ENCODE data around the gene ATG9B. TPM values are rescaled to one million over a fixed set of nuclear protein-coding genes. Genes with fewer than 3 reads are reported as not detected.

The ATG9B gene
- total and polyA plus RNA-seq, 9 of the 15 experiments (the other 6 are each of a cell fraction or from before 2014, with no cell fraction given), result 0.29 to 8.0 (median 2.1) TPM

GRCh38 chr7:151064993-151065392 is 40.7 kb upstream of the ATG9B start:
- TF ChIP-seq POLR2G (IDR thresholded peaks at IDR 0.05; ENCODE audit: low read depth, low read length) (0 out of 2 replicates have a peak, but pooled peaks have one; percentile 0), HEY1 (CRISPR knock-in tag; IDR thresholded peaks at IDR 0.05; ENCODE audit: borderline replicate concordance) (no peak)
- no TSS peak for BruUV-seq (replicated peaks)
- peaks cover 56% of the 10 kb centered on the region for H3K79me2 ChIP-seq (ENCODE audit: control insufficient read depth, insufficient read depth, low read length)

GRCh38 chr7:151064454-151064853 is 40.2 kb upstream of the ATG9B start:
- ATAC-seq (no peak), DNase-seq (ENCODE audit: extremely low read depth in 1 of 4, low spot score in 3 of 4) (no peak), FAIRE-seq (no peak)
- Histone ChIP-seq H3K27me3 (ENCODE audit: control insufficient read depth in 2 of 2, insufficient read depth in 2 of 2, low read length in 2 of 2) (no peaks in the 10 kb centered on the region), H3K4me3 (no peak overlapping the region), H2AFZ (ENCODE audit: low read depth, low read length) (no peak overlapping the region), H3K36me3 (ENCODE audit: control insufficient read depth, insufficient read depth, low read length) (peaks cover 71% of the 10 kb centered on the region), H3K4me1 (replicated peaks in 1 of 2; ENCODE audit: control insufficient read depth in 2 of 2, insufficient read depth in 2 of 2, low read length in 2 of 2) (peaks cover 32 to 68% of the 10 kb centered on the region in 2 experiments), H4K20me1 (replicated peaks; ENCODE audit: control insufficient read depth, insufficient read depth, low read length) (peaks cover 10% of the 10 kb centered on the region), H3K27ac (ENCODE audit: extremely low read depth, low read depth, low read length) (no peak overlapping the region), H3K9me3 (replicated peaks; ENCODE audit: control insufficient read depth, insufficient read depth, low read depth, low read length) (no peaks in the 10 kb centered on the region), H3K79me2 (ENCODE audit: control insufficient read depth, insufficient read depth, low read length) (peaks cover 61% of the 10 kb centered on the region), H3K4me2 (ENCODE audit: insufficient read depth, low read length) (no peak overlapping the region), H3K9me1 (ENCODE audit: control insufficient read depth, insufficient read depth, low read length) (no peaks in the 10 kb centered on the region), H3K9ac (ENCODE audit: insufficient read depth in 1 of 2, low read depth in 2 of 2, low read length in 2 of 2) (0 out of 4 replicates have a peak overlapping the region, but pooled peaks of 1 of the 2 experiments have one; percentile 31)
- WGBS (ENCODE audit: insufficient coverage, low coverage, missing lambda C conversion rate), result 94% methylated on average over 16 of the region's 18 CpGs
- BruUV-seq (replicated peaks), result no TSS peak
- intact Hi-C loops (cut with micrococcal nuclease) (no loop called here), in situ Hi-C loops (cut with MboI) (no loop called here)
- ChIA-PET CTCF (ENCODE audit: low intra/inter-chr PET ratio) (no interaction called here), POLR2A (interaction anchor here (0.7 to 5.0 kb wide), 4 partner anchors 11 to 454 kb away, joined by 3 to 24 read pairs (median 8); partner anchors contain the start of genes FASTK and TMUB1)
- TF ChIP-seq NR2F6 (CRISPR knock-in tag; IDR thresholded peaks at IDR 0.05), result no peak
- no peak for TF ChIP-seq LARP7 (IDR thresholded peaks at IDR 0.05)
- TF ChIP-seq ZNF263 (CRISPR knock-in tag; IDR thresholded peaks at IDR 0.05; ENCODE audit: borderline replicate concordance), result peak; percentile 72
- 0 out of 2 replicates have a peak, but pooled peaks have one; percentile 28 for TF ChIP-seq POLR2G (IDR thresholded peaks at IDR 0.05; ENCODE audit: low read depth, low read length)
- no peak for TF ChIP-seq KLF16 (IDR thresholded peaks at IDR 0.05)
- TF ChIP-seq, protein P1, sequence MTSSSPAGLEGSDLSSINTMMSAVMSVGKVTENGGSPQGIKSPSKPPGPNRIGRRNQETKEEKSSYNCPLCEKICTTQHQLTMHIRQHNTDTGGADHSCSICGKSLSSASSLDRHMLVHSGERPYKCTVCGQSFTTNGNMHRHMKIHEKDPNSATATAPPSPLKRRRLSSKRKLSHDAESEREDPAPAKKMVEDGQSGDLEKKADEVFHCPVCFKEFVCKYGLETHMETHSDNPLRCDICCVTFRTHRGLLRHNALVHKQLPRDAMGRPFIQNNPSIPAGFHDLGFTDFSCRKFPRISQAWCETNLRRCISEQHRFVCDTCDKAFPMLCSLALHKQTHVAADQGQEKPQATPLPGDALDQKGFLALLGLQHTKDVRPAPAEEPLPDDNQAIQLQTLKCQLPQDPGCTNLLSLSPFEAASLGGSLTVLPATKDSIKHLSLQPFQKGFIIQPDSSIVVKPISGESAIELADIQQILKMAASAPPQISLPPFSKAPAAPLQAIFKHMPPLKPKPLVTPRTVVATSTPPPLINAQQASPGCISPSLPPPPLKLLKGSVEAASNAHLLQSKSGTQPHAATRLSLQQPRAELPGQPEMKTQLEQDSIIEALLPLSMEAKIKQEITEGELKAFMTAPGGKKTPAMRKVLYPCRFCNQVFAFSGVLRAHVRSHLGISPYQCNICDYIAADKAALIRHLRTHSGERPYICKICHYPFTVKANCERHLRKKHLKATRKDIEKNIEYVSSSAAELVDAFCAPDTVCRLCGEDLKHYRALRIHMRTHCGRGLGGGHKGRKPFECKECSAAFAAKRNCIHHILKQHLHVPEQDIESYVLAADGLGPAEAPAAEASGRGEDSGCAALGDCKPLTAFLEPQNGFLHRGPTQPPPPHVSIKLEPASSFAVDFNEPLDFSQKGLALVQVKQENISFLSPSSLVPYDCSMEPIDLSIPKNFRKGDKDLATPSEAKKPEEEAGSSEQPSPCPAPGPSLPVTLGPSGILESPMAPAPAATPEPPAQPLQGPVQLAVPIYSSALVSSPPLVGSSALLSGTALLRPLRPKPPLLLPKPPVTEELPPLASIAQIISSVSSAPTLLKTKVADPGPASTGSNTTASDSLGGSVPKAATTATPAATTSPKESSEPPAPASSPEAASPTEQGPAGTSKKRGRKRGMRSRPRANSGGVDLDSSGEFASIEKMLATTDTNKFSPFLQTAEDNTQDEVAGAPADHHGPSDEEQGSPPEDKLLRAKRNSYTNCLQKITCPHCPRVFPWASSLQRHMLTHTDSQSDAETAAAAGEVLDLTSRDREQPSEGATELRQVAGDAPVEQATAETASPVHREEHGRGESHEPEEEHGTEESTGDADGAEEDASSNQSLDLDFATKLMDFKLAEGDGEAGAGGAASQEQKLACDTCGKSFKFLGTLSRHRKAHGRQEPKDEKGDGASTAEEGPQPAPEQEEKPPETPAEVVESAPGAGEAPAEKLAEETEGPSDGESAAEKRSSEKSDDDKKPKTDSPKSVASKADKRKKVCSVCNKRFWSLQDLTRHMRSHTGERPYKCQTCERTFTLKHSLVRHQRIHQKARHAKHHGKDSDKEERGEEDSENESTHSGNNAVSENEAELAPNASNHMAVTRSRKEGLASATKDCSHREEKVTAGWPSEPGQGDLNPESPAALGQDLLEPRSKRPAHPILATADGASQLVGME (CRISPR knock-in tag; IDR thresholded peaks at IDR 0.05), result no peak

More at GRCh38 chr7:151064993-151065392, 40.7 kb upstream of the ATG9B start:
- no peaks in the 10 kb centered on the region for H3K9me1 ChIP-seq (ENCODE audit: control insufficient read depth, insufficient read depth, low read length)
- peak overlapping the region in 1 of 2 experiments; percentile 68; a peak in 1 of 4 replicates for H3K9ac ChIP-seq (ENCODE audit: insufficient read depth in 1 of 2, low read depth in 2 of 2, low read length in 2 of 2)
- CTCF ChIA-PET (ENCODE audit: low intra/inter-chr PET ratio), result no interaction called here
- no peak for ATAC-seq
- intact Hi-C loops (cut with micrococcal nuclease) (no loop called here), in situ Hi-C loops (cut with MboI) (no loop called here)
- peaks cover 76% of the 10 kb centered on the region for H3K36me3 ChIP-seq (ENCODE audit: control insufficient read depth, insufficient read depth, low read length)
- no peaks in the 10 kb centered on the region for H3K9me3 ChIP-seq (replicated peaks; ENCODE audit: control insufficient read depth, insufficient read depth, low read depth, low read length)
- DNase-seq (ENCODE audit: extremely low read depth in 1 of 4, low spot score in 3 of 4), result no peak
- H3K27me3 ChIP-seq (ENCODE audit: control insufficient read depth in 2 of 2, insufficient read depth in 2 of 2, low read length in 2 of 2), result no peaks in the 10 kb centered on the region
- WGBS (ENCODE audit: insufficient coverage, low coverage, missing lambda C conversion rate), result 89% methylated on average over 6 of the region's 6 CpGs
- no peak overlapping the region for H3K4me3 ChIP-seq
- H3K27ac ChIP-seq (ENCODE audit: extremely low read depth, low read depth, low read length), result no peak overlapping the region
- peaks cover 32 to 70% of the 10 kb centered on the region in 2 experiments for H3K4me1 ChIP-seq (replicated peaks in 1 of 2; ENCODE audit: control insufficient read depth in 2 of 2, insufficient read depth in 2 of 2, low read length in 2 of 2)
- POLR2A ChIA-PET, result interaction anchor here (1.6 to 5.0 kb wide), 2 partner anchors 11 to 17 kb away, joined by 8 to 24 read pairs; partner anchors contain the start of genes FASTK and TMUB1
- no peak overlapping the region for H2AFZ ChIP-seq (ENCODE audit: low read depth, low read length)
- no peak overlapping the region for H3K4me2 ChIP-seq (ENCODE audit: insufficient read depth, low read length)
- peaks cover 10% of the 10 kb centered on the region for H4K20me1 ChIP-seq (replicated peaks; ENCODE audit: control insufficient read depth, insufficient read depth, low read length)
- FAIRE-seq, result no peak
